ENCODE results near the gene IFT27. TPM values are rescaled to one million over a fixed set of nuclear protein-coding genes. Genes with fewer than 3 reads are reported as not detected.
A peak's percentile ranks its signal among the peaks of the same experiment; 100 is the strongest.

The IFT27 gene
- total RNA-seq = 10 to 100 TPM; 15.0 to 16.0 TPM

- no peaks in the 10 kb centered on the region for H3K9me3 ChIP-seq
- TF ChIP-seq CTCF (IDR thresholded peaks at IDR 0.05) = no peak
- ATAC-seq (ENCODE audit: insufficient number of reproducible peaks, low FRiP score, low read depth) (peak; percentile 100), DNase-seq (ENCODE audit: low spot score) (peak; percentile 99)
- H3K4me1 ChIP-seq (ENCODE audit: control insufficient read depth in 1 of 2, low read depth in 2 of 2) = peaks cover 7 to 8% of the 10 kb centered on the region in 2 donors
- H3K27me3 ChIP-seq (replicated peaks; ENCODE audit: insufficient read depth) = no peaks in the 10 kb centered on the region
- H3K27ac ChIP-seq = peak within 1 kb of the TSS; percentile 49 to 50
- no peaks in the 10 kb centered on the region for H3K36me3 ChIP-seq
- peak within 1 kb of the TSS; percentile 74 for H3K4me3 ChIP-seq
These were observed at the start of gene IFT27 for GRCh38 chr22:36775964-36776669. TSS of gene IFT27 (minus strand) at chr22:36776119. CDS start at chr22:36775707, 412 bp downstream.

- no peaks in the 10 kb centered on the region for H3K27me3 ChIP-seq (replicated peaks; ENCODE audit: insufficient read depth)
- TF ChIP-seq CTCF (IDR thresholded peaks at IDR 0.05) = no peak
- no peak for DNase-seq (ENCODE audit: low spot score)
These were observed 48.7 kb upstream of the IFT27 start for GRCh38 chr22:36824655-36825054.

GRCh38 chr22:36823186-36823839 lies 47.4 kb upstream of the IFT27 start:
- Histone ChIP-seq H3K9me3 (no peaks in the 10 kb centered on the region), H3K36me3 (no peaks in the 10 kb centered on the region)

More at GRCh38 chr22:36824655-36825054, 48.7 kb upstream of the IFT27 start:
- H3K27ac ChIP-seq = no peak overlapping the region
- H3K36me3 ChIP-seq = no peaks in the 10 kb centered on the region
- no peak for ATAC-seq (ENCODE audit: insufficient number of reproducible peaks, low FRiP score, low read depth)
- no peaks in the 10 kb centered on the region for H3K9me3 ChIP-seq
- no peak overlapping the region for H3K4me3 ChIP-seq
- no peaks in the 10 kb centered on the region for H3K4me1 ChIP-seq (ENCODE audit: control insufficient read depth in 1 of 2, low read depth in 2 of 2)

GRCh38 chr22:36822581-36822980 lies 46.7 kb upstream of the IFT27 start:
- no peak for ATAC-seq (ENCODE audit: insufficient number of reproducible peaks, low FRiP score, low read depth)
- DNase-seq (ENCODE audit: low spot score) = no peak
- Histone ChIP-seq H3K4me3 (no peak overlapping the region), H3K9me3 (no peaks in the 10 kb centered on the region), H3K4me1 (ENCODE audit: control insufficient read depth in 1 of 2, low read depth in 2 of 2) (no peaks in the 10 kb centered on the region), H3K27ac (no peak overlapping the region), H3K36me3 (no peaks in the 10 kb centered on the region), H3K27me3 (replicated peaks; ENCODE audit: insufficient read depth) (no peaks in the 10 kb centered on the region)
- TF ChIP-seq CTCF (IDR thresholded peaks at IDR 0.05) = no peak

More at GRCh38 chr22:36823186-36823839, 47.4 kb upstream of the IFT27 start:
- no peaks in the 10 kb centered on the region for H3K4me1 ChIP-seq (ENCODE audit: control insufficient read depth in 1 of 2, low read depth in 2 of 2)
- no peak for TF ChIP-seq CTCF (IDR thresholded peaks at IDR 0.05)
- H3K27me3 ChIP-seq (replicated peaks; ENCODE audit: insufficient read depth) = no peaks in the 10 kb centered on the region
- H3K27ac ChIP-seq = no peak overlapping the region
- ATAC-seq (ENCODE audit: insufficient number of reproducible peaks, low FRiP score, low read depth) = no peak
- no peak overlapping the region for H3K4me3 ChIP-seq
- no peak for DNase-seq (ENCODE audit: low spot score)

- ATAC-seq (ENCODE audit: insufficient number of reproducible peaks, low FRiP score, low read depth) (no peak), DNase-seq (ENCODE audit: low spot score) (no peak)
- Histone ChIP-seq H3K36me3 (no peaks in the 10 kb centered on the region), H3K4me3 (no peak overlapping the region), H3K27me3 (replicated peaks; ENCODE audit: insufficient read depth) (no peaks in the 10 kb centered on the region), H3K27ac (no peak overlapping the region), H3K4me1 (ENCODE audit: control insufficient read depth in 1 of 2, low read depth in 2 of 2) (peaks cover 3 to 14% of the 10 kb centered on the region in 2 donors), H3K9me3 (no peaks in the 10 kb centered on the region)
- TF ChIP-seq CTCF (IDR thresholded peaks at IDR 0.05) = no peak
These were observed 43.2 kb upstream of the IFT27 start for GRCh38 chr22:36819112-36819511.
